Measurements from ENCODE around the gene CCBE1. TPM values are rescaled to one million over a fixed set of nuclear protein-coding genes. Genes with fewer than 3 reads are reported as not detected.

CCBE1 gene
- total RNA-seq, 2 donors from 2014 or later: 1.6 to 1.8 TPM

DNA sequence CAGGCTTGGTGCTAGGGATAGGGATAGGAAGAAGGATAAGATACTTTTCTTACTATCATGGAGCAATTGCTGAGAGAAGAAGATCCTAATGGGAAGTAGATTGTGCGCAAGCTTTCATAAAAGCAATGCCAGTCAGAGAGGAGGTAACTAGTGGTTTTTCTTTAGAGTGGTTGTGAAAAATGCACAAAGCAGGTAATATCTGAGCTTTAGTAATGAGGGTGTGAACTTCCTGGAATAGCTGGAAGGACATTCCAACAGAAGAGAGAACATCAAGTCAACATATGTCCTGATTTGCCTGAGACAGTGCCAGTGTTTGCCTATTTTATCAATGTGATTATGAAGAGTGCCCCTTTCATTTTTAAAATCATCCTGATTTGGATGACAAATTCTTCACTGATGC lies 34.1 kb downstream of the CCBE1 start:
- TF ChIP-seq, protein P1, sequence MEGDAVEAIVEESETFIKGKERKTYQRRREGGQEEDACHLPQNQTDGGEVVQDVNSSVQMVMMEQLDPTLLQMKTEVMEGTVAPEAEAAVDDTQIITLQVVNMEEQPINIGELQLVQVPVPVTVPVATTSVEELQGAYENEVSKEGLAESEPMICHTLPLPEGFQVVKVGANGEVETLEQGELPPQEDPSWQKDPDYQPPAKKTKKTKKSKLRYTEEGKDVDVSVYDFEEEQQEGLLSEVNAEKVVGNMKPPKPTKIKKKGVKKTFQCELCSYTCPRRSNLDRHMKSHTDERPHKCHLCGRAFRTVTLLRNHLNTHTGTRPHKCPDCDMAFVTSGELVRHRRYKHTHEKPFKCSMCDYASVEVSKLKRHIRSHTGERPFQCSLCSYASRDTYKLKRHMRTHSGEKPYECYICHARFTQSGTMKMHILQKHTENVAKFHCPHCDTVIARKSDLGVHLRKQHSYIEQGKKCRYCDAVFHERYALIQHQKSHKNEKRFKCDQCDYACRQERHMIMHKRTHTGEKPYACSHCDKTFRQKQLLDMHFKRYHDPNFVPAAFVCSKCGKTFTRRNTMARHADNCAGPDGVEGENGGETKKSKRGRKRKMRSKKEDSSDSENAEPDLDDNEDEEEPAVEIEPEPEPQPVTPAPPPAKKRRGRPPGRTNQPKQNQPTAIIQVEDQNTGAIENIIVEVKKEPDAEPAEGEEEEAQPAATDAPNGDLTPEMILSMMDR (IDR thresholded peaks at IDR 0.05): no peak
- no peak for ATAC-seq (ENCODE audit: insufficient number of reproducible peaks, low FRiP score, low read depth)
- Histone ChIP-seq H3K27me3 (replicated peaks; ENCODE audit: insufficient read depth) (no peaks in the 10 kb centered on the region), H3K9me3 (no peaks in the 10 kb centered on the region), H3K4me3 (no peak overlapping the region), H3K36me3 (no peaks in the 10 kb centered on the region), H3K4me1 (ENCODE audit: control insufficient read depth in 1 of 2, low read depth in 2 of 2) (no peaks in the 10 kb centered on the region), H3K27ac (no peak overlapping the region)
- DNase-seq (ENCODE audit: low spot score): no peak

DNA sequence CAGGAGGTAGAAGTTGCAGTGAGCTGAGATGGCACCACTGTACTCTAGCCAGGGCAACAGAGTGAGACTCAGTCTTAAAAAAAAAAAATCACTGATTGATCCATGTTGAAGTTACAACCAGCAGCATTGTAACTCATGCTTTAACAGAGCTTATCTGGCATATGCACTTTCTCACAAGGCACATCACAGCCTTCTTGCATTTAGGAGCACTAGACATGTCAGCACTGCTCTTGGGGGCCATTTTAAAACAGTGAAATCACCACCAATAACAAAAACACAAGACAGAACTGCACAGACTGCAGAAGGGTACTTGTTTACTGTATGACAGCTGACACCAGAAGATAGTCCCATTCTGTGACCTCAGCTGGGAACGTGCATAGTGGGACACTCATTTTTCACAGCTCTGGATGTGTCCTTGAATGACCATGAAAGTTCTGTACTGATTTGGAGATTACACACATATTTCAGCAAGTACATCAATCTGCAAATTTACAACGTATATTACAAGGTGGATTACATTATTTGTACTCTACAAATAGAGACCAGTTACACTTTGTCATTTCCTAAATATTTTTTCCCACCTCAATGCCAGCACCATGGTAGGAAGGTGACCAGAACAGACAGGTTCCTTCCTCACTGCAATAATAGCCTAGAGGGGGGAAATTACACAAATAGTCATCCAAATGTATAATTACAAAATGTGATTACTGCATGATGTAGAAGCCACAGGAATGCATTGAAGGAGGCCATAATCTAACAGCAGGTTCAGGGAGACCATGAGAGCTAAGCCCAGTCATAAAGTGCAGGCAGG lies 35.1 kb downstream of the CCBE1 start:
- Histone ChIP-seq H3K4me3 (no peak overlapping the region), H3K36me3 (no peaks in the 10 kb centered on the region), H3K4me1 (ENCODE audit: control insufficient read depth in 1 of 2, low read depth in 2 of 2) (no peaks in the 10 kb centered on the region), H3K27me3 (replicated peaks; ENCODE audit: insufficient read depth) (no peaks in the 10 kb centered on the region), H3K9me3 (no peaks in the 10 kb centered on the region), H3K27ac (no peak overlapping the region)
- ATAC-seq (ENCODE audit: insufficient number of reproducible peaks, low FRiP score, low read depth) (no peak), DNase-seq (ENCODE audit: low spot score) (no peak)
- TF ChIP-seq, protein P1 (IDR thresholded peaks at IDR 0.05): no peak

DNA sequence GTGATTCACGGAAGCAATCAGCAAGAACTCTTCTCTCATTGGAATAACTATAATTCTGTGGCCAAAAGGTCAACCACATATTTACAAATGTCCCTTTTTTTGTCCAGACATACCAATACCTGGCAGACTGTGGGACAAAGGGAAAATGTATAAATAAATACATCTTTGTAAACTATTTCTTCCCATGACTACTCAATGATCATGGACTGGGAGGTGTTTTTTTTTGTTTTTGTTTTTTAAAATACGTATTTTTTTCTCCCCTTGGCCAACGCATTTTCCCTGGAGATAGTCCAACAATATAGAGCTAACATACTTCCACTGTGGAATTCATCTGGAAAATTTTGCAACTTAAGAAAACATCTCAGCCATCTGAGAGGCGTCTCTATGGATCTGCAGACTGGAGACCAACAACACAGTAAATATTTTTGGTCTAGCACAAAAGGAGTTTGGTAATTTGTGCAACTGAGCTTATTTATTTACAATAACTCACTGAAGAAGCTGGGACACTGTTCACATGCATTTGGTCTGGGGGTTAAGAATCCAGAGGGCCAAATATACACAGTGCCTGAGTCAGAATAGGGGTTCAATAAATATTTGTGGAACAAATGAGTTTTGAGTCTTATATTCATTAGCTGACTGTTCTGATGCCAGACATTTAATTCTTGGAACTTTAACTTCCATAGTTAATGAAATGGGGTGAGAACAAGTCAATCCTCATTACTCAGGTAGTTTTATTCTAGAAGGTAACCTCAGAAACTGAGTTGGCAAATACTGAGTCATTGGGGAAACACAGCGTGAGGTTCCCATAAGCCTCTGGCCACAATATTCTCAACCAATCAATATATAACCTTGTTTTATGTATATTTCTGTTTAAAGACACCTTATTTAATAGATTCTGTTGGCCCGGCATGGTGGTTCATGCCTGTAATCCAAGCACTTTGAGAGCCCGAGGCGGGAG lies 36.2 kb downstream of the CCBE1 start:
- ATAC-seq (ENCODE audit: insufficient number of reproducible peaks, low FRiP score, low read depth): no peak
- no peaks in the 10 kb centered on the region for H3K9me3 ChIP-seq
- H3K27me3 ChIP-seq (replicated peaks; ENCODE audit: insufficient read depth): no peaks in the 10 kb centered on the region
- TF ChIP-seq, protein P1 (IDR thresholded peaks at IDR 0.05): no peak
- no peaks in the 10 kb centered on the region for H3K4me1 ChIP-seq (ENCODE audit: control insufficient read depth in 1 of 2, low read depth in 2 of 2)
- no peaks in the 10 kb centered on the region for H3K36me3 ChIP-seq
- DNase-seq (ENCODE audit: low spot score): no peak
- no peak overlapping the region for H3K27ac ChIP-seq
- H3K4me3 ChIP-seq: no peak overlapping the region

DNA sequence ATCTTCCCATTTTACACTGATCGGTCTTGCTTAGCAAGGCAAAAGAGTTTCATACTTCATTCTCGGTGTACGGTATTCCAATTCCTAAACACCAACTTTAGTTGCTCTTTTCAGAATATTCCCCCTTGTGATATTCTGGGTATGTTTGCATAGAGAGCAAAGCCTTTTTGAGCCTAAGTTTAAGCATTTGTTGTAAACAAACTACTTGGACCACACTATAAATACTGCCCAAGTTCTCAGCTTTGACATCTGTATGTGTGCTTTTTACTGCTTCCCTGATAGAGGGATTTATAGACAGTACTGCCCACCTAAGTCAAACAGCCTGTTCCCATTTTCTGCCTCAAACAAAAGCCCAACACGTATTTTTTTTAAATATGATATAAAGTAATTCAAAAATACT lies 36.9 kb downstream of the CCBE1 start:
- ATAC-seq (ENCODE audit: insufficient number of reproducible peaks, low FRiP score, low read depth) (no peak), DNase-seq (ENCODE audit: low spot score) (no peak)
- no peak overlapping the region for H3K27ac ChIP-seq
- no peaks in the 10 kb centered on the region for H3K4me1 ChIP-seq (ENCODE audit: control insufficient read depth in 1 of 2, low read depth in 2 of 2)
- TF ChIP-seq, protein P1 (IDR thresholded peaks at IDR 0.05): no peak
- no peaks in the 10 kb centered on the region for H3K9me3 ChIP-seq
- no peak overlapping the region for H3K4me3 ChIP-seq
- no peaks in the 10 kb centered on the region for H3K27me3 ChIP-seq (replicated peaks; ENCODE audit: insufficient read depth)
- H3K36me3 ChIP-seq: no peaks in the 10 kb centered on the region

All from thoracic aorta (tissue), 2 donors.